Esophagus squamous epithelium (tissue), 4 donors: ENCODE results near the gene FKBP3.

Experiments used
- CTCF ChIP-seq, 6 experiments: fragments of 450-650 bp in 4 of 6; fragments of 200-600 bp in 2 of 6; sonication (generic) in 2 of 6; IDR thresholded peaks; one replicate each; pipeline ENCODE4 v1.5.1; 2016 to 2019; ENCODE audit warnings: antibody characterized with exemption in 6 of 6, mild to moderate bottlenecking in 4 of 6, moderate library complexity in 4 of 6
- POLR2A ChIP-seq, 4 donors: fragments of 450-650 bp; IDR thresholded peaks; one replicate each; pipeline ENCODE4 v1.6.1; 2017; ENCODE audit warnings: antibody characterized with exemption in 4 of 4, mild to moderate bottlenecking in 4 of 4, moderate library complexity in 3 of 4

GRCh38 chr14:45145214-45145613 is 10.9 kb upstream of the FKBP3 start:
- TF ChIP-seq CTCF (IDR thresholded peaks at IDR 0.05) (no peak), POLR2A (IDR thresholded peaks at IDR 0.05) (no peak)
